Measurements from ENCODE around the gene TUBA1B. TPM values are rescaled to one million over a fixed set of nuclear protein-coding genes. Genes with fewer than 3 reads are reported as not detected.

TUBA1B gene
- total RNA-seq, 2 donors from 2014 or later: 1,474 to 1,587 TPM

DNA sequence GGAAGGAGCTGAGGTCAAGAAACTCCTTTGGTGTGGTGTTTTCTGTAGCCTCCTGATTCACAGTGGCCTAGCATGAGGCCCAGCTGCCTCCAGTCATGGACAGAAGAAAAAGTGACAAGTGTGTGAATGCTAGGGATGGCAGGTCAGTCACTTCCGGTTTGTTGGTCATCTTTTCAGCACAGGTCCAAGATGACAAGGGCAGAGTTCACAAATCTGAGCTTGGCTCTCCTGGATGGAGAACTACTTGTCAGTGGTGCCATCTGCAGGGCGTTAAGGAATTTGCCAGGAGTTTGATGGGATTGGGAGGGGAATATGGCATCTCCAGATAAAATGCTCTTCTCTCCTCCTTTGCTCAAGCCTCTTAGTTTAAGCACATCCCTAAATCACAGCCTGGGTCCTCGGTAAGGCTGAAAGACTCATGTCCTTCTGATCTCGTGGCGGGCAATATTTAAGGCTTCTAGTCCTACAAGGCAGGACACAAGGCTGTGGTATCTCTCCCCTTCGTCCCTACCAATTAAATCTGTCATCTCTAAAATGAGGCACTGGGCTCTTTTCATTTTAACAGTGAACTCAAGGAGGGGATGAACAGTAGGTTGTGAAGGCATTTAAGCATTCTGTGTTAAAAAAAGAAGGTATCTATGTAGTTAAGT is 10.0 kb downstream of the TUBA1B start:
- H3K9me3 Mint-ChIP-seq: peaks cover 2% of the 10 kb centered on the region
- H3K4me1 Mint-ChIP-seq: no peaks in the 10 kb centered on the region
- no peak overlapping the region for H3K27ac Mint-ChIP-seq
- WGBS, 2 experiments (ENCODE audit: insufficient coverage in 1 of 2, insufficient read length in 1 of 2): 28 to 35% methylated on average over 4 to 6 of the region's 6 CpGs
- TF ChIP-seq, protein P1, sequence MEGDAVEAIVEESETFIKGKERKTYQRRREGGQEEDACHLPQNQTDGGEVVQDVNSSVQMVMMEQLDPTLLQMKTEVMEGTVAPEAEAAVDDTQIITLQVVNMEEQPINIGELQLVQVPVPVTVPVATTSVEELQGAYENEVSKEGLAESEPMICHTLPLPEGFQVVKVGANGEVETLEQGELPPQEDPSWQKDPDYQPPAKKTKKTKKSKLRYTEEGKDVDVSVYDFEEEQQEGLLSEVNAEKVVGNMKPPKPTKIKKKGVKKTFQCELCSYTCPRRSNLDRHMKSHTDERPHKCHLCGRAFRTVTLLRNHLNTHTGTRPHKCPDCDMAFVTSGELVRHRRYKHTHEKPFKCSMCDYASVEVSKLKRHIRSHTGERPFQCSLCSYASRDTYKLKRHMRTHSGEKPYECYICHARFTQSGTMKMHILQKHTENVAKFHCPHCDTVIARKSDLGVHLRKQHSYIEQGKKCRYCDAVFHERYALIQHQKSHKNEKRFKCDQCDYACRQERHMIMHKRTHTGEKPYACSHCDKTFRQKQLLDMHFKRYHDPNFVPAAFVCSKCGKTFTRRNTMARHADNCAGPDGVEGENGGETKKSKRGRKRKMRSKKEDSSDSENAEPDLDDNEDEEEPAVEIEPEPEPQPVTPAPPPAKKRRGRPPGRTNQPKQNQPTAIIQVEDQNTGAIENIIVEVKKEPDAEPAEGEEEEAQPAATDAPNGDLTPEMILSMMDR (conservative IDR thresholded peaks at IDR 0.05): peak; percentile 77
- no peak overlapping the region for H3K9ac ChIP-seq (ENCODE audit: extremely low read depth, low read length, poor library complexity, severe bottlenecking)
- H3K27me3 ChIP-seq (ENCODE audit: control insufficient read depth, insufficient read depth, low read length, poor library complexity, severe bottlenecking): no peaks in the 10 kb centered on the region
- H3K4me3 Mint-ChIP-seq: no peak overlapping the region
- no peaks in the 10 kb centered on the region for H3K36me3 Mint-ChIP-seq (ENCODE audit: low read depth)
- peak; percentile 84 for DNase-seq
- no peaks in the 10 kb centered on the region for H3K36me3 ChIP-seq (ENCODE audit: control insufficient read depth, insufficient read depth, low read length)
- no peaks in the 10 kb centered on the region for H3K9me3 ChIP-seq (ENCODE audit: control insufficient read depth, low read length)
- peaks cover 17% of the 10 kb centered on the region for H3K27me3 Mint-ChIP-seq (ENCODE audit: insufficient read depth)
- H3K27ac ChIP-seq (ENCODE audit: low read depth, low read length): no peak overlapping the region
- H3K4me1 ChIP-seq (ENCODE audit: control insufficient read depth, insufficient read depth, low read length): no peaks in the 10 kb centered on the region
- H3K4me3 ChIP-seq (ENCODE audit: low read length): no peak overlapping the region

DNA sequence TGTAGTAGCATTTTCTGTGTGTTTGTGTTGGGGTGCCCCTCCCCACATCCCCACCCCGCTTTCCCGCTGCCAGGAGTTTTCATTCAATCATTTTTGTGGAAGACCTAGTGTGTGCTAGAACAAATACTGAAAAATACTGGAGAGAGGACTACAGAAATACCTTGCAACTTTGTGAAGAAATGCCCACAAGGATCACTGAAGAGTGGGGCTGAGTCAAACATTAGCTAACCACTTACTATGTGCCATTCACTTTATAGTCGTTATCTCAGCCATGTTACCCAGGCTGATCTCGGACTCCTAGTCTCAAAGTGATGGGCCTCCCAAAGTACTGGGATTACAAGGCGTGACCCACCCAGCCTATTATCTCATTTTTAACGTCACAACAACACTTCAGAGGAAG is 20.0 kb downstream of the TUBA1B start:
- peak overlapping the region; percentile 95 for H3K4me3 Mint-ChIP-seq
- TF ChIP-seq, protein P1 (conservative IDR thresholded peaks at IDR 0.05): no peak
- peaks cover 3% of the 10 kb centered on the region for H3K4me1 ChIP-seq (ENCODE audit: control insufficient read depth, insufficient read depth, low read length)
- no peaks in the 10 kb centered on the region for H3K27me3 ChIP-seq (ENCODE audit: control insufficient read depth, insufficient read depth, low read length, poor library complexity, severe bottlenecking)
- H3K9me3 Mint-ChIP-seq: peaks cover 26% of the 10 kb centered on the region
- H3K9ac ChIP-seq (ENCODE audit: extremely low read depth, low read length, poor library complexity, severe bottlenecking): no peak overlapping the region
- peaks cover 17% of the 10 kb centered on the region for H3K36me3 Mint-ChIP-seq (ENCODE audit: low read depth)
- peaks cover 2% of the 10 kb centered on the region for H3K27me3 Mint-ChIP-seq (ENCODE audit: insufficient read depth)
- peaks cover 19% of the 10 kb centered on the region for H3K9me3 ChIP-seq (ENCODE audit: control insufficient read depth, low read length)
- 68 to 81% methylated on average over 4 to 6 of the region's 6 CpGs for WGBS, 2 experiments (ENCODE audit: insufficient coverage in 1 of 2, insufficient read length in 1 of 2)
- no peak overlapping the region for H3K27ac ChIP-seq (ENCODE audit: low read depth, low read length)
- peaks cover 18% of the 10 kb centered on the region for H3K4me1 Mint-ChIP-seq
- H3K36me3 ChIP-seq (ENCODE audit: control insufficient read depth, insufficient read depth, low read length): peaks cover 6% of the 10 kb centered on the region
- no peak for DNase-seq
- peak overlapping the region; percentile 95 for H3K27ac Mint-ChIP-seq
- peak overlapping the region; percentile 93 for H3K4me3 ChIP-seq (ENCODE audit: low read length)

GRCh38 chr12:49110464-49111155 is 20.6 kb downstream of the TUBA1B start, which contains the start of gene LMBR1L:
Gene LMBR1L, minus strand, starts transcription at chr12:49110847. Its CDS starts 292 bp downstream, at chr12:49110555.
- peaks cover 18% of the 10 kb centered on the region for H3K36me3 Mint-ChIP-seq (ENCODE audit: low read depth)

More at GRCh38 chr12:49110464-49111155, 20.6 kb downstream of the TUBA1B start, which contains the start of gene LMBR1L:
- Histone ChIP-seq H3K4me3 (ENCODE audit: low read length) (peak within 1 kb of the TSS; percentile 93), H3K9ac (ENCODE audit: extremely low read depth, low read length, poor library complexity, severe bottlenecking) (peak within 1 kb of the TSS; percentile 90), H3K27ac (ENCODE audit: low read depth, low read length) (peak within 1 kb of the TSS; percentile 97), H3K9me3 (ENCODE audit: control insufficient read depth, low read length) (peaks cover 19% of the 10 kb centered on the region), H3K4me1 (ENCODE audit: control insufficient read depth, insufficient read depth, low read length) (peaks cover 3% of the 10 kb centered on the region), H3K36me3 (ENCODE audit: control insufficient read depth, insufficient read depth, low read length) (peaks cover 10% of the 10 kb centered on the region), H3K27me3 (ENCODE audit: control insufficient read depth, insufficient read depth, low read length, poor library complexity, severe bottlenecking) (no peaks in the 10 kb centered on the region)
- H3K9me3 Mint-ChIP-seq: peaks cover 26% of the 10 kb centered on the region
- peak within 1 kb of the TSS; percentile 95 for H3K4me3 Mint-ChIP-seq
- TF ChIP-seq, protein P1 (conservative IDR thresholded peaks at IDR 0.05): peak; percentile 69
- H3K27ac Mint-ChIP-seq: peak within 1 kb of the TSS; percentile 95
- H3K27me3 Mint-ChIP-seq (ENCODE audit: insufficient read depth): peaks cover 2% of the 10 kb centered on the region
- H3K4me1 Mint-ChIP-seq: peaks cover 18% of the 10 kb centered on the region
- DNase-seq: peak; percentile 99
- 0 to 2% methylated on average over 18 to 43 of the region's 43 CpGs for WGBS, 2 experiments (ENCODE audit: insufficient coverage in 1 of 2, insufficient read length in 1 of 2)
